NCI-H2227 treated with DMSO at 0.1 percent for 48 hours (cell line): ENCODE data around the gene CACNG7.

Source experiments
- DNase-seq: peaks from one replicate; lab custom pipeline; 2025; lab: John Stamatoyannopoulos, UW

Gene CACNG7

GRCh38 chr19:53982611-53983010 is 73.5 kb downstream of the CACNG7 start:
- no peak for DNase-seq

DNA sequence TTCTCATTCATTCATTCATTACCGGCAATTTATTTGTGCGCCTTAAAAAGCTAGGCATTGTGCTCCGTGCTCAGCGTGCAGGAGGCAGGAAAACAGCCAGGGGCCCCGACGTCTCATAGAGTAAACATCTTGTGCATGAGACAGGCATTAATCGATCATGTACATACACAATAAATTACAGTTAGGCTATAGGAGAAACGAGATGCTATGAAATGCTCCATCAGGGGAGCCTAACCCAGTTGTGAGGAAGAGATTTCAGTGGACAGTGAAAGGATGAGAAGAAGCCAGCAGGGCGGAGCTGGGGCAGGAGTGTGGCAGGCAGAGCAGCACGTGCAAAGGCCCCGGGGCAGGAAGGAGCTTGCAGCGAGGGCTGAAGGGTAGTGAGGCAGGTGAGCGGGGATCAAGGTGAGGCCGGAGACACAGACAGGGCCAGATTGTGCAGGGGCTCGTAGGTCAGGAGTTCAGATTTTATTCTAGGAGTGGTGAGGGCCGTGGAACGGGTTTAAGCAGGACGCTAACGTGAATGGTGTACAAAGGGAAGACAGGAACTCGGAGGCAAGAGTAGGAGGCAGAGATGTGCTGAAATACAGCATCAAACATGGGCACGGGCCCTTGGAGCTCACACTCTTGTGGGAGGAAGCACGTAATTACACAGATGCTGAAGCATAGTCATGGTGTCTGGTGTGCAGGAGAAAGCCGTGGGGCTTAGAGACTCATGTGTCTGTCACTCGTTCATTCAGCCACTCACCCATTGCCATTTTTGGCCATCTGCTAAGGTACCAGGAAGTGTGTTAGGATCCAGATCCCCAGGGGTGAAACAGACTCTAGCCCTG is 74.6 kb downstream of the CACNG7 start:
- DNase-seq, result no peak

DNA sequence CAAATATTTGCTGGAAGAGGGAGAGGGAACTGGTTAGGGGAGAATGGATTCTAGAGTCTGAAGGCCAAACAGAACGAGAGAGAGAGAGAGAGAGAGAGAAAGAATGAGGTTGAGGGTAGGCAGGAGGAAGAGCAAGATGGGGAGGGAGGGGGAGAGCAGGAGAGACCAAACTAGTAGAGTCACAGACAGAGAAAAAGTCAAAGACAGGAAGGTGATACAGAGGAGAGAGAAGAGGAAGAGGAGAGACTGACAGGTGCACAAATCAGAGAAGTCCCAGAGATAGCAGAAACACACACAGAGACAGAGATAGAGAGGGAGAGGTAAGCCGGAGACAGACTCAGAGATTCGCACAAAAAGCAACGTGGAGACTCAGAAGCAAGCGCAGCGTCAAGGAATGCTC is 76.8 kb downstream of the CACNG7 start:
- DNase-seq, result no peak

GRCh38 chr19:53988981-53989380 is 79.9 kb downstream of the CACNG7 start:
- no peak for DNase-seq

- no peak for DNase-seq
These were observed 80.8 kb downstream of the CACNG7 start for GRCh38 chr19:53989600-53990533.

- no peak for DNase-seq
These were observed 82.4 kb downstream of the CACNG7 start, which contains the start of gene CACNG6 for GRCh38 chr19:53991224-53992113. TSS of gene CACNG6 (plus strand) at chr19:53991637. CDS start at chr19:53992878, 1,241 bp downstream.

DNA sequence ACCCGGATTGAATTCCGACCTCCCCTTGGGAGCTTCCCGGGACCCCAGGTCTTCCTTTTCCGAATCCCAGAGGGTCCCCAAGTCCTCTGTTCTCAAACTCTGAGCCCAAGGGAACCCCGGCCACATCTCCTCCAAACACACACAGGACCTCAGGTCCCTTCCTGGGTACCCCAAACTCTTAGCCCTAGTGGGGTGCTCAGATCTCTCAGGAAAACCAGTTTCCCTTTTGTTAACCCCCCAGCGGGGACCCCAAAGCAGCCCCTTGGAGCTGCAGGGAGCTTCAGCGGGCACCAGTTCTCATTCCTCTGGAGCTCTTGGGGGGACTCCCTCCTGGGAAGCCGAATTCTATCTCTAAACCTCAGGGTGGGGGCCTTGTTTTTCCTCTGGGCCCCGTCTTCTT is 83.1 kb downstream of the CACNG7 start:
- DNase-seq, result no peak

- no peak for DNase-seq
These were observed 83.7 kb downstream of the CACNG7 start for GRCh38 chr19:53992815-53993214.

GRCh38 chr19:53993448-53993847 is 84.4 kb downstream of the CACNG7 start:
- no peak for DNase-seq
